GM12891 (cell line): ENCODE results near the gene REG1B.

ENCODE experiments used
- PAX5 ChIP-seq: IDR thresholded peaks from 2 replicates; pipeline ENCODE4 v1.6.1; 2011; ENCODE audit warnings: low read length, moderate library complexity, mild to moderate bottlenecking; ENCODE audit not compliant: insufficient read depth, severe bottlenecking
- POLR2A ChIP-seq: IDR thresholded peaks from 2 replicates; pipeline ENCODE4 v1.6.1; 2011; ENCODE audit warnings: low read depth, low read length, control low read depth
- POLR2AphosphoS5 ChIP-seq: IDR thresholded peaks from 2 replicates; pipeline ENCODE4 v1.6.1; 2011; ENCODE audit warnings: low read depth, low read length, control low read depth
- POU2F2 ChIP-seq: IDR thresholded peaks from 2 replicates; pipeline ENCODE4 v1.6.1; 2011; ENCODE audit warnings: low read depth, mild to moderate bottlenecking, control low read depth, low read length, moderate library complexity
- SPI1 ChIP-seq: IDR thresholded peaks from 2 replicates; pipeline ENCODE4 v1.6.1; 2011; ENCODE audit warnings: low read depth, low read length, control low read depth
- TAF1 ChIP-seq: IDR thresholded peaks from 2 replicates; pipeline ENCODE4 v1.6.1; 2011; ENCODE audit warnings: low read depth, low read length, control low read depth

DNA sequence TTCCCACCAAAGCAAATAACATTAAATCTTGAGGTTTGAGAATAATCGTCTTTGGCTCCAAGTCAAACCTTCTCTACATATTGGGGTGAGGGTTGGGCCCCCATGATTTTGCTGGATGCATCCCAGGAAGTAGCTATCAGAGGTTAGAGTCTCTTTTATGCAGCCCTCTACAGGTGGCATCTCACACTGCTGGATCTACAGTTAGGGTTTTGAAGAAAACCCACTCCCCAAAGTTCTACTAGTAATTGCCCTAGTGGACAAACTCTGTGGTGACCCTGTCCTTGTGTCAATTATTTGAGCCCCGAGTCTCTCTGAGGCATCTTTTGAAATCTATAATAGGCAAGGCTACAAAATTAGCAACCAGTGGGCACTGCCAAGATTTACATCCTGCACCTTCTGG lies 17.5 kb upstream of the REG1B start:
- TF ChIP-seq POLR2A (no peak), SPI1 (no peak), TAF1 (no peak), POLR2AphosphoS5 (no peak), POU2F2 (no peak), PAX5 (no peak)
